GM18870 (cell line): ENCODE measurements around the gene HLF.

ENCODE experiments used
- ATAC-seq: cut with Tn5 transposase; IDR thresholded peaks from one replicate; pipeline ENCODE4 v1.9.1; 2021; ENCODE audit warnings: moderate library complexity; ENCODE audit not compliant: unreplicated experiment

The HLF gene

DNA sequence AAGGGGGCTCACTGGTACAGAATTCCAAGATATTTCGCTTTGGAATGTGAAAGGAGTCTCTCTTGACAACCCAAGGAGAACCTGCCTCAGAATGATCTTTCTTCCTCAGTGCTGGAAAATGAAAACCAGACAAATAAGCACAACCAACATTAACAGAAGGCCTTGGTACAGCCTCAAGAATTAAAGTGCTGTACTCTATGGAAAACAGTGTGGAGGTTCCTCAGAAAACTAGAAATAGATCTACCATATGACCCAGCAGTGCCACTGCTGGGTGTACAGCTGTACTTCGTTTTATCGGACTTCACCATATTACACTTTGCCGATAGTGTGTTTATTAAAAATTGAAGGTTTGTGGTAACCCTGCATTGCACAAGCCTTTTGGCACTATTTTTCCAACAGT lies 25.2 kb downstream of the HLF start:
- ATAC-seq: no peak

DNA sequence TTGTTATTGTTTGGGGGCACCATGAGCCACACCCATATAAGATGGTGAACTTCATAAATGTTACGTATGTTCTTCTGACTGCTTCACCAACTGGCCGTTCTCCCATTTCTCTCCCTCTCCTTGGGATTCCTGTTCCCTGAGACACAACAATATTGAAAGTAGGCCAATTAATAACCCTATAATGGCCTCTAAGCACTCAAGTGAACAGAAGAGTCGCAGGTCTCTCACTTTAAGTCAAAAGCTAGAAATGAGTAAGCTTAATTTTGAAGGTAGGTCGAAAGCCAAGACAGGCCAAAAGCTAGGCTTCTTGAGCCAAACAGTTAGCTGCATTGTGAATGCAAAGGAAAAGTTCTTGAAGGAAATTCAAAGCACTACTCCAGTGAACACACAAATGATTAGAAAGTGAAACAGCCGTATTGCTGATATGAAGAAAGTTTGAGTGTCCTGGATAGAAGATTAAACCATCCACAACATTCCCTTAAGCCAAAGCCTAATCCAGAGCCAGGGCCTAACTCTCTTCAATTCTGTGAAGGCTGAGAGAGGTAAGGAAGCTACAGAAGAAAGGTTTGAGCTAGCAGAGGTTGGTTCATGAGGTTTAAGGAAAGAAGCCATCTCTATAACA lies 25.8 kb downstream of the HLF start:
- no peak for ATAC-seq

DNA sequence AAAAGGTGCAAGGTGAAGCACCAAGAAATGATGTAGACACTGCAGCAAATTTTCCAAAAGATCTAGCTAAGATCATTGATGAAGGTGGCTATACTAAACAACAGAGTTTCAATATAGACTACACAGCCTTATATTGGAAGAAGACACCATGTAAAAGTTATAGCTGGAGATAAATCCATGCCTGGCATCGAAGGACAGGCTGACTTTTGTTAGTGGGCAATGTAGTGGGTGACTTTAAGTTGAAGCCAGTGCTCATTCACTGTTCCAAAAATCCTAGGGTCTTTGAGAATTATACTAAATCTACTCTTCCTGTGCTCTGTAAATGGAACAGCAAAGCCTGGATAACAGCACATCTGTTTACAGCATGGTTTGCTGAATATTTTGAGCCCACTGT lies 26.4 kb downstream of the HLF start:
- no peak for ATAC-seq

DNA sequence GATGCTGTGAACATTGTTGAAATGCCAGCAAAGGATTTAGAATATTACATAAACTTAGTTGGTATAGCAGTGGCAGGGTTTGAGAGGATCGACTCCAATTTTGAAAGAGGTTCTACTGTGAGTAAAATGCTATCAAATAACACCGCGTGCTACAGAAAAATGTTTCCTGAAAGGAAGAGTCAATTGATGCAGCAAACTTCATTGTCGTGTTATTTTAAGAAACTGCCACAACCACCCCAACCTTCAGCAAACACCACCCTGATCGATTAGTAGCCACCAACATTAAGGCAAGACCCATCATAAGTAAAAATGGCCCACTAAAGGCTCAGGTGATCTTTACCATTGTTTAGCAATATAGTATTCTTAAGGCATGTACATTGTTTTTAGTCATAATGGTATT lies 27.3 kb downstream of the HLF start:
- no peak for ATAC-seq

DNA sequence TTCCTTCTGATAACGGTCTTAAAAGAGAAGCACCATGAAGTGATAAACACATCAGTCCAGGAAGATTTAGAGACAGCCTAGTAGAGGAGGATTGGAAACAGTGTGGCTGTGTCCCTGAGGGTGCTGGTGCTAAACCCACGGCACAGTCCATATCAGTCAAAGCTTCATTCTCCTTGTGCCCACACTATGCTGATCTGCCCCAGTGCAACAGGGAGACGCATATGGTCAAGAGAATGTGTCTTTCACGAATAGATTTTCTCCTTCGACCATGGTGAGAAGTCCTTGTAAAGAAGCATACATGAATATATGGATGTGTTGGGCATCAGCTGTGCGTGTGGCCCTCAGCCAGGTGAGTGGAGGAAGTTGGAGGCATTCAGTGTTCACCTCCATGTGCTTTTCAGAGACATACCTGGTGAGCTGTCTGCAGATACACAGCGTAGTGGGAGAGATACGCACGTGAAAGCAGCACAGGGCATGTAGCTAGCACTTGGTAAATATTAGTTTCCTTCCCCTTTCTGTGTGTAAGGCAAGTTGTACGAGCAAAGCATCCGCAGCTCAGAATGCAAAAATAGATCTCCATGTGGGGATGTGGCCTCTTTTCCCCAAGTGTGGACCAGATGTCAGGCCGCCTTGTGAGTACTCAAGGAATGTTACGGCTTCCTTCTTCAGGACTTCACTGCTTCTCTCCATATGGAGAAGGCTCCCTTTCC lies 29.4 kb downstream of the HLF start:
- no peak for ATAC-seq

DNA sequence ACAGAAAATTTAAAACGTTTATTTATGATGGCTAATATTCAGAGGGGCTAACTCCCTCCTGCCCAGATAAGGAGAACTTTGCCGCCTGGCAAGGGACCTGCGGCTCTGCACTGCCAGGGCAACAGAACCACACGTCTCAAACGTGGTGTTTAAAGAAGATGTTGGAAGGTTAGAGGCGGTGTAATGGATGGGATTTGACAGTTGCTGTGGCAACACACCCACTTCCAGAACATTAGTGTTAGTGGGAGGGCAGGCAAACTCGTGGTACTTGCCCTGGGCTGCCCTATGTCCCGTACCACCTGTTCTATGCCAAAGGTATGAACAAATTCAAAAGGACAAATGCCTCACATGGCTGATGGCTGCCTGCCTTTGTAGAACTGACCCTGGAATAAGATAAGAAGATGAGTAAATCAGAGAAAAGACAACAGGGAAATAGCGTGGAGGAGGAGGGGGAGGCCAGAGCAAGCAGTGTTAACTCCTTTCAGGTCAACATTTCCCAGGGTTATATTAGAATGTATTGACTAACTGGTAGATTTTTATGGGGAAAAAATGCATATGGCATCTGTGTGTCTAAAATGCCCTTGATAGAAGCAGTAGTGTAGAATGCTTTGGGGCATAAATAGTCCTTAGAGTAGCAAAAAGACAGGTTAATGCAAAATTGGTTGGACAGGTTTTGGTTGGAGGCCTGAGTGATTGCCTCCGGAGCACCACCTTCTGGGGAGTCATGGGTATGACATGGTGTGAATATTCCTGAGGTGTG lies 30.8 kb downstream of the HLF start:
- ATAC-seq: no peak

DNA sequence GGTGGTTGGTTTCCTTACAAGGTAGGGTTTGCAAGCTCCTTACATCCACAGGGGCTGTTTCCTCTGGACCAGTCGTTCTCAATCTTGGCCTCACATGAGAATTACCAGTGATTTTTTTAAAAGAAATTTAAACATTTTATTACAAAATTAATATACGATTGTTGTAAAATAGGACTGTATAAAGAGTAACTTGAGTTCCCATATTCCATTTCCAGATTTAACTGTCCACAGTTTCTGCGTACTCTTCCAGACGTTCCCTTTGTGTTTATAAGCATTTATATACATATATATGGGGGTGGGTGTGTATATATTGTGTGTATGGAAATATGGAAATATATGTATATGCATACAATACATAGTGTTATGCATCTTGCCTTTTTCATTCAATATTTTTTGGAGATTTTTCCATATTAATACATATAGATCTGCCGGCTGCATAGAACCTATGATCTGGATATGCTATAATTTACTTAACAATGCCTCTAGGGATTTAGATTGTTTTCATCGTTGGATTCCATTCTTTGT lies 31.5 kb downstream of the HLF start:
- no peak for ATAC-seq

DNA sequence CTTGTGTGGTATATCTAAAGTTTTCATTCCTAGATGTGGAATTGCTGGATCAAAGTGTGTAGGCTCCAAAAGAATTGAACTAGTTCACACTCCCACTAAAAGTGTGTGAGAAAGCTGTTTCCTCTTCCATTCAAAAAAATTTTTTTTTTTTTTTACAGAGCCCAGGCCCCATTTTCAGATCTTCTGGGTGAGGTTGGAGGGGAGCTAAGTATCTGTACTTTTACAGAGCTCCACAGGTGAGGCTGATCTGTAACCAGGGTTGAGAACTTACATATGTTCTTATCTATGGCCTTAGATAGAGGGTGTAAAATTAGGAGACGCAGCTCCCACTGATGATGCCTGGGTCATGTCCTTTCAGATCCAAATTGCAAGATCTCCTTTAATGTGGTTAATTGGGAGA lies 31.9 kb downstream of the HLF start:
- no peak for ATAC-seq

DNA sequence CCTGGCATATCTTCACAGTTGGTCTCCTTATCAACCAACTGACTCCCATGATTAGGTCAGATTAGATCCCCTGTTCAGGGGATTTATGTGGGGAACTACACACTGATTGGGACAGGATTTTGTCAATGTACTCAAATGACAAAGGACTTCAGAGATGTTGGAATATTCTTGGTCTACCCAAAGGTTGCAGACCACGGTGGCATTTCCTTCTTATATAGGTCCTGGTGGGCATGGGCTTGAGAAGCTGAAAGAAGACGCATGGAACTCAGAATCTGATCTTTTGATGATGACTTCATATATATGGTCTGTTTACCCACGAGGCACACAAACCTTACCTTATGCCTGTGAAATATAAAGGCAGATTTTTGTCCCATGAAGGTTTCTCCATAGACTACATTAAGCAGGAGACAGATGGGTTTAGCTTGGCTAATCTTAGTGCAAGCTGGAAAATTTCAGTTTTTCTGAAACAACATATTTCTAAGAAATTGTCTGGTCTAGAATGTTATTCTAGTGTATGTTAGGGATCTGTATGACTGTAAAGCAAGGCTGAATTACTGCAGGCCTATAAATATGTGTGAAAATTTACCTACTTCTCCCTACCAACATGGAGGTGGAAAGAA lies 33.5 kb downstream of the HLF start:
- ATAC-seq: no peak

DNA sequence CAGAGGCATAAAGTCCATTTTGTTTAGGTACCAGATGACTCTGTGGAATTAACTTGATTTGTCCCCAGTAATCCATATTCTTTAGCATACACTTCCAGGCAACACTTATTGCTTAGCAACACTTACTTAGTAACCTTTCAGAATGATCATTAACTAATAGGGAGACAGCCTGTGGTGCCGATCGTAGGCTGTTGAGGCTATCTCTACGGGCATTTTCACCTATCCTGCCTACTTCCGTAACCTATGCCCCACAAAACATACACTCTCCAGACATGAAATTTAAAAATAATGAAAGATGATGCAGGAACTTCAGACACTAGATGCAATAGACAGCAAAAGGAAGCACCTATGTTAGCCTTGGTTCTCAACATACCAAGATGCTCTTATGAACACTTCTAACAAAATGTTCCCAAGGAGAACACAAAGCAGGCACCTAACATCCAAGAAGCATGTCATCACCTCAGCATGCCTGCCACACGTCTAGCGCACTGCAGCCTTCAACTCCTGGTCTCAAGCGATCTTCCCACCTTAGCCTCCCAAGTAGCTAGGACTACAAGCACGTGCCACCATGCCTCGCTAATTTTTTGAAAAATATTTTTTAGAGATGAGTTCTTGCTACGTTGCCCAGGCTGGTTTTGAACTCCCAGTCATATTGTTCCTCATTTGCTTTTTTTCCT lies 34.5 kb downstream of the HLF start:
- no peak for ATAC-seq

DNA sequence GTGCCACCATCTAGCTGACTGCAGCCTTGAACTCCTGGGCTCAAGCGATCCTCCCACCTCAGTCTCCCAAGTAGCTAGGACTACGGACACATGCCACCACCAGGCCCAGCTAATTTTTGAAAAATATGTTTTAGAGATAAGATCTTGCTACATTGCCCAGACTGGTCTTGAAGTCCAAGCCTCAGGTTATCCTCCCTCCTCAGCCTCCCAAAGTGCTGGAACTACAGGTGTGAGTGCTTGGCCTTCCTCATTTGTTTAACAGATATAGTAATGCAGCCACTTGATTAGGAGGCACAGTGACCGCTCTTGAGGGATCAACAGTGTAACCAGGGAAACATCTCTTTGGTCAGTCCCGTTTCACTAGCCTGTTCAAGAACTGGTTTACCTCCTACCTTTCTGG lies 35.1 kb downstream of the HLF start:
- ATAC-seq: no peak

DNA sequence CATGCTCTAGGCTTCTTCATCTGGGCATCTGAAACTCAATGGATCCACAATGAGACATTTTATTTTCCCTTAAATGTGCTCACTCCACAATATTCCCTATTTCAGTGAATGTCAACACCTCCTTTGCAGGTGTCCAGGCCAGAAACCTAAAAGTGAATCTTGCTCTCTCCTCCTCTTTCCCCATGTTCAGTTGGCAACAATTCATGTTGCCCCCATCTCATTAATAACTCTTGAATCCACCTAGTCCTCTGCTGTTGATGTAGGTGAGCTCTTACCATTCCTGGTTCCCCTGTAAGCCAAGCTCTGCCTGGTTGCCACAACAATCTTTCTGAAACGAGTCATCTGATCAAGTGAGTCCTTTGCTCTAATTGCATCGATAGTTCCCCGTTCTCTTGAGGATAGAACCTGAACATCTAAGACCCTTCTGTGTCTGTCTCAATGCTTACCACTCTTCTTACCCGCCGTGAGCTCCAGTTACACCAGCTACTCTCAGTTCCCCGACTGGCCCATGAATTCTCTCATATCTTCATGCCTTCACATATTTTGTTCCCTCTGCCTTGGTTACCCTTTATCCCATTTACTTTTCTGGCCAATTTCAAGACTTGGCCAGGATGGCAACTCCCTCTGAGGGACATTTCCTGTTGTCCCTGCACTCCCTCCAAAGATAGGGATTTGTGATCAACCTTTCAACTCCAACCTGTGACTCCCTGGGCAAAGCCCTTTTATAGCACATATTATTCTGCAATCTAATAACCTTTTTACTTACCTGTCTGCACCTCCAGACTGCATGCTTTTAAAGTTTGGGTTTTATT lies 35.9 kb downstream of the HLF start:
- ATAC-seq: no peak

DNA sequence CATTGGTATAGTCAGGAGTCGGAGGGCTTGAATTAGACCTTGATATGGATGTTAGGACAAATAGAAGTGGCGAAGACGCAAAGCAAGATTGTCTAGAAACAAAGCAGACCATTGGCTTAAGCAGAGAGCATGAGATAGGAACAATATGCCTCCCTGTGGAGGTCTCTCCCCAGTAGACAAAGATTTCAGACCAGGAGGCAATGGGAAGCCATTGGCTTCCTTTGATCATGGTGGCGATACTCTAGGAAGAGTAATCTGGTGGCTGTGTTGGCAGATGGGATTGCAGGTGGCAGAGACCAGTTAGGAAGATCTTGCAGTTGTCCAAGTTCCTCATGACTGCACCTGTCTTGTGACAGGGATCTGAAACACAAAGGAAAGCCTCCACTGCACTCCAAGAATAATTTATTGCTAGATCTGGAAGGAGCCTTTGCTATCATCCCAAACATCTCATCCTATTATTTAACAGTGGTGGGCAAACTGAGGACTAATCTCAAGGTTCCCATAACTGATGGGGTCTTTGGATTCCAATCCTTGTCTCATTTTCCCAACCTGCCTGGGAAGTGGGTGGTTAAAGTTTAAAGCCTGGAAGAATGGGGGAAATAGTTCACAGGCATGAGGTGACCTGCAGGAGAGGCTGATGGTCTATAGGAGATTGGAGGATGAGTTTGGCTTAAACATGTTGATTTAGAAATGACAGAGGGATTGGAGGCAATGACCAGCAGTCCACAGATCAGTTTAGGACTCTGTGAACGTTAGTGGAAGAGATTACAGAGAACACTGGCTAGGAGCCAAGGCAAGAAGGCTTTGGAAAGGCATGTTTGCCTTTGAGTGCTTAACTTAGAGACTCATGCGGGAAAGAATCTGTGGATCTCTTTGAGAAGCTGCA lies 37.0 kb downstream of the HLF start:
- ATAC-seq: no peak

DNA sequence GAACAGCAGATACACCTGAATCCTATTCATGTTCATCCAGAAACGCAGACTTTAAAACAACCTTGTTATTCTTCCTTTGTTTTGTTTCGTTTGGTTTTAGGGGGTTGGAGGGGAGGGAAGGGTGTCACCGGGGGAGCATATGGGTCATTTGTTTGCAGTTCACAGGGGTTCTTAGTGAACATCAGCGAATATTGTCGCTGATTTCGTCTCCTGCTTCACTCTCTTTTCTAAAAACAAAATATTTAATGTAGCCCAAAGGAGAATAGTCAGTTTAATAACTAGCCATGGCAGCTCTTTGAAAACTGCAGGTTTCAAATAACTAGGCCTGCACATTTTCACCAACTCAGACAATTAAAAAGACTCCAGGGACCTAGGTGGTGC lies 37.6 kb downstream of the HLF start:
- no peak for ATAC-seq

DNA sequence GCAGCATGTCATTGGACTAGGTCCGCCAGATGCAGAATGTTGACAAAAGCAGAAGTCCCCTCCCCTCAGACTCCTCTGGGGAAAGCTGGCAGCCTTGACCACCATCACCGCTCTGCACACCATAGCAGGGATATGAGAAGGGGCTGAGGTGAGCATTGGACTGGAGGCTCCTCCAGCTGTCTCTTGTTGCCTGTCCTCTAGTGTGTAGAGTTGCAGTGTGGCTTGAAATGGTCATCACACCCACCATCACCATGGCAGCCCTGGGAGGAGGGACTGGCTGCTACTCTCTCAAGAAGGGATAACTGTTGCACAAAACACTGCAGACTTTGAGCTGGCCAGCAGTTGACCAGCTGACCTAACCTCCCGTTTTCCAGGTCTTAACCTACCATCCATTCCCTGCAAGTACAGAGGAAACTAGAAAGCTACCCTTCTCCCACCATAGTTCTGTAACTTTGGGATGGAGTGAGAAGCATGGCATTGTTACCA lies 38.3 kb downstream of the HLF start:
- ATAC-seq: no peak

DNA sequence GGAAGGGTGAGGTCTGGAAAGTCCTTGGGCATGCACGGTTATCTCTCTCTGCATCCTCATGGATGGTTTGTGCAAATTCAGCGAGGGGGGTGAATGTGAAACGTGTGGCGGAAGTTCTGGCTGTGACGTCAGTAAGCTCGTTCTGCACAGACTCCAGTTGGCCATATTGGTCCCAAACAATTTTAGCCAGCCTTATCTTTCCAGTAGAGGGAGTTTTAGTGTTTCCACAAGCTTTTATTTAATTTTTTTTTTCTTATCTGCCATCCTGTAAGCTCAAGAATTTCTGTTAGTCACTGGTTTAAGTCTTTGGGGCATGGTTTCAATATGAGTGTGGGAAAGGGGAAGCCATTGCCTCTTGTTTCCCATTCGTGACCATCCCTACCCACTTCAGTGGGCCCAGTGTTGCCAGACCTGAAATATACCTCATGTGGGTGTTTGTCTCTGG lies 39.0 kb downstream of the HLF start:
- ATAC-seq: no peak

DNA sequence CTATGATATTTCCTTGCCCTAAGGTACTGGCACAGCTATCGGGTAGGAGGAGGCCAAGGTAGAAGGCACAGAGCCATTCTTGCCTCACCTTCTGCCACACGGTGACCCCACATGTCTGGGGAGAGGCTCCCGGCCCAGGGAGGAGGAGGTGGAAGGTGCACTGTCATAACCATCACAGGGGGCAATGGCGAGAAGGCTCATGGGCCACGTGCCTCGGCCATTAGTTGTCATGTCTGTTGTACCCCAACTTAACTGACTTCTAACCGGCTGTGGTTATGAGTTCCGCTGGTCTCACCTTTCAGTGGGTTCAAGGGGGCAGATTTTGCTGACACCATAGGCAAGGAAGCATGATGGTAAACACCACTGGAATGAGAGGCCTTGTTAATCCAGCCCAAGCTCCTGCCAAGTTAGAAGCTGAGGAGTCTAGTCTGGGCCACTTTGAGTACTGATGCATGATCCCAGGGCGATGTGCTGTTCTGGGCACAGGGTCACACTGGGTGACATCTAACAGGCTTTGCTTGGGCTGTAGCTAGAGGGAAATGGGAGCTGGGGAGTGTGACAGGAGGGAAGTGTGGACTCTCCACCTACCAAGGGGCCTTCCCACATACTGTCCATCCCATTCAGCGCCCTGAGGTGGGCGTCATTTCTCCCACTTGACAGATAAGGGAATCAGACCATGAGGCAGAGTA lies 39.6 kb downstream of the HLF start:
- no peak for ATAC-seq

DNA sequence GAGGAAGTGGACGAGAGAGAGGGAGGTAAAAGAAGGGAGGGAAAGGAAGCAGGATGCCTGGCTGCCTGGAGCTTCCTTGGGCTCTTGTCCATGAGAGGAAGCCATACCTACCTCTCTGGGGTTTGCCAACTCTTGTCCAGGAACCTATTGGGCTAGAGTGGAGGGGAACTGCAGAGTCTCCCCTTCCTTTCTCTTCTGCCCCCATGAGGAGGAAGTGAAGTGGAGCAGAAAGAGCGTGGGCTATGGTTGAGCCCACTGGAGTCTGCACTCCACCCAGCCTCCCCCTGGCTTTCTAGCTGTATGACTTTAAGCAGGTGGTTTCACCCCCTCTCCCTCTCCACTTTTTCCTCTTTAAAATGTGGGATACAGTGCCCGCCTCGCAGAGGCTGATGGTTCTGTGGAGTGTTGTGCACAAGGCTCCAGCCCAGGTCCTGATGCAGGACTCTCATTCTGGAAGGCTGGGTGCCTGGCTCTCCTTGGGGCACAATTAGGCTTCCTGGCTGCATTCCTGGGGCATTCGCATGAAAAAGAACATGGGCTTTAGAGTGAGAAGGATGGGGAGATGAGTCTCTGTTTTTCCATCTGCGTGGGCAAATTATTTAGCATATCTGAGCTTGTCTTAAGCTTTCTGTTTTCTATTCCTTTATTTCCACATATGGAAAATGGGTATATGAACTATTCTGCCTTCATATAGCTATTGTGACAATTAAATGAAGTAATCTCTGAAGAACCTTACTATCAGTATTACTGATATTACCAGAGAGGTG lies 40.7 kb downstream of the HLF start:
- no peak for ATAC-seq
